ENCODE results near the gene ZNF385A. TPM values are rescaled to one million over a fixed set of nuclear protein-coding genes. Genes with fewer than 3 reads are reported as not detected.

The ZNF385A gene
- total and polyA plus RNA-seq, 2 of the 8 experiments (the other 6 are each of a cell fraction or from before 2014, with no cell fraction given) = 5.2 to 14.3 TPM

DNA sequence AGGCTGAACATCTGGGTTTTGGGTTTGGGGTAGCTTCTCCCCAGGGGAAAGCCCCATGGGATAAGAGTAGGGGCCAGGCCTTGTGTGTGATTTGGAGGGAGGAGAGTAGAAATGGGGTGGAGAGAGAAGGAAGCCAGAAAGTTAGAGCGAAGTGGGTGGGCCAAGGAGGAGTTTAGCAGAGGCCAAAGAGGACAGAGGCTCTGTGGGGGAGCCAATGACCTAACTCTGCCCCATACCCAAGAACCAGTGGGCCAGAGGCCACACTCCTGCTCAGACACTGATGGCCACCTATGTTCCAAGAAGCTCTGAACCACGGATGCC lies 9.3 kb downstream of the ZNF385A start (continued):
- no peak for TF ChIP-seq POLR2A (IDR thresholded peaks at IDR 0.05; ENCODE audit: control extremely low read depth in 1 of 2, low read depth in 2 of 2, low read length in 2 of 2)
- TF ChIP-seq CTBP2 (IDR thresholded peaks at IDR 0.05; ENCODE audit: borderline replicate concordance, insufficient read depth, insufficient read length, low read length) = no peak
- TF ChIP-seq, protein P1, sequence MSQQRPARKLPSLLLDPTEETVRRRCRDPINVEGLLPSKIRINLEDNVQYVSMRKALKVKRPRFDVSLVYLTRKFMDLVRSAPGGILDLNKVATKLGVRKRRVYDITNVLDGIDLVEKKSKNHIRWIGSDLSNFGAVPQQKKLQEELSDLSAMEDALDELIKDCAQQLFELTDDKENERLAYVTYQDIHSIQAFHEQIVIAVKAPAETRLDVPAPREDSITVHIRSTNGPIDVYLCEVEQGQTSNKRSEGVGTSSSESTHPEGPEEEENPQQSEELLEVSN (IDR thresholded peaks at IDR 0.05) = no peak
- TF ChIP-seq NANOG (IDR thresholded peaks at IDR 0.05; ENCODE audit: insufficient read depth, low read depth, low read length, poor library complexity, severe bottlenecking) = no peak
- no peak for TF ChIP-seq EGR1 (IDR thresholded peaks at IDR 0.05; ENCODE audit: borderline replicate concordance, low read depth, low read length)
